MM.1S (cell line): Measurements from ENCODE around the gene DIP2C.

ENCODE experiments used
- CTCF ChIP-seq: fragments of 300-600 bp; sonication (generic); IDR thresholded peaks from 2 replicates; pipeline ENCODE4 v1.5.1; 2016; ENCODE audit warnings: antibody characterized with exemption, low read length, mixed read lengths
- EZH2 ChIP-seq: fragments of 300-600 bp; sonication (generic); optimal IDR thresholded peaks from 2 replicates; pipeline ENCODE3; 2017; ENCODE audit warnings: low read depth, mild to moderate bottlenecking, antibody characterized with exemption, low read length, mixed read lengths
- EZH2phosphoT487 ChIP-seq: fragments of 300-600 bp; sonication (generic); IDR thresholded peaks from 2 replicates; pipeline ENCODE4 v1.6.1; 2018; ENCODE audit warnings: antibody characterized with exemption, low read length

- no peak for TF ChIP-seq CTCF
- no peak for TF ChIP-seq EZH2
- no peak for TF ChIP-seq EZH2phosphoT487
Observed at GRCh38 chr10:615583-616152, 73.8 kb downstream of the DIP2C start.
